Femur (tissue), 1 donor: ENCODE results near the gene FRMD4B.

Experiments
- DNase-seq: peaks from one replicate; pipeline ENCODE4 v3.0.0-alpha.2; 2017

Gene FRMD4B

GRCh38 chr3:69197455-69197854 lies 188.4 kb downstream of the FRMD4B start:
- DNase-seq, result no peak

DNA sequence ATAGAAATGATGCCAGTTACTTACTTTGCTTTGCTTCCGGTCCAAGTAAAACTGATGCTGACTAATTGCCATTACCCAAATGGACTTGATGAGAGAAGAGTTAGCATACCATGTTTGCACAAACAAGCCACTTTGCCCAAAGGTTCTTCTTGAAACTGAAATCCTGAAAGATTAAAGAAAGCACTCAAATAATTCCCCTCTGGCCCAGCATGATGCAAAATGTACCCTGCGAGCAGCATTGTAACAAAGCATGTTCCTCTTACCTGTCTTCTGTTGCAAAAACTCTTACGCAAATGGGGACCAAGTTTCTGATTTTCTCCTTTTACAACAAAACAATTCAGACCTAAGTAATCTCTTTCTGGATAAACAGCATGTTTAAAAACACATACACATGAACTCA lies 189.0 kb downstream of the FRMD4B start:
- no peak for DNase-seq

DNA sequence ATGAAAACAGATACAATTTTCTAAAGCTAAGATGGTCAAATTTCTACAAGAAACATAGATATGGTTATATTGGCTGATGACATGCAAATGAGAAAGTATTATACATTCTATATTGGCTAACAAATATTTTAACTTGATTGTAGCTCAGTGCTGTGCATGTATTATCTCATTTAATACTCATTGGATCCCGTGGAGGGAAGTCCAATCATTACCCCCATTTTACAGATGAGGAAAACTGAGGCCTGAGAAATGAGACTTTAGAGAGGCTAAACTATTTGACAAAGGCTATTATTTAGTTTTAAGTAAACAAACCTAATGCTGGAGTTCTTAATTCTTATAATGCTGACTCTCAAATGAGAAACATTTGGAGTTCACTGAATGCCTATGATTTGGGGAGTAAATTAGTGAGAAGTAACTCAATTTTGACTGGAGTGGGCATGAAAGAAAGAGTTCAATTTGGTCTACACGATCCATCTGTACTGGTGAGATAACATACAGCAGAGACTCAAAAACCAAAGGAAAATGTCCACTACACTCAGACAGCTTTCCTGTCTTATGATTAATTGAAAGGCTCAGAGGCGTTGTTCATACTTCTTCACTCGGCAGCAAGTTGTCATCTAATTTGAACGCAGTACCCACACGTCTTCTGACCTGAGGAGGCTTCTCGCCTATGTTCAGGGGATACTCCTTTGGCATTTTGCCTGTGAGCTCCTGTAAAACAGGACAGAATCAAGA lies 191.3 kb downstream of the FRMD4B start:
- no peak for DNase-seq

DNA sequence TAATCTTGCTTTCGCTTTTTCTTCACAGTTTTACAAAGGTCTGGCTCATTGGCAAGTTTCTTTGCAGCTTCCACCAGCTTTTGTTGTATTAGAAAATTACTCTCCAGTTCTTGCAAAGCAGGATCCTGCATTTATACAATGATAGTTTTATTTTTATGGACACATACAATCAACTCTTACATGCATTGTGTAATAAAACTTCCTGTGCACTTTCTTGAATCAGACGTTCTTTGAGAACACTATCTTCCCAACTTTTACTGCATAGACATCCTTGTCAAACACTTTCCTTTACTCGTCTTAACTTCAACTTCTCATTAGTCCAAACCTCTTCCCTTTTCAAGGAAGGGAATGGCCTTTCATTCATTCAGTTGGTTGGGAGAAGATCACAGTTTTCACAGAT lies 192.1 kb downstream of the FRMD4B start:
- no peak for DNase-seq

- no peak for DNase-seq
Measured at GRCh38 chr3:69191516-69191915, 194.4 kb downstream of the FRMD4B start.

GRCh38 chr3:69189487-69189886 lies 196.4 kb downstream of the FRMD4B start:
- DNase-seq, result no peak

DNA sequence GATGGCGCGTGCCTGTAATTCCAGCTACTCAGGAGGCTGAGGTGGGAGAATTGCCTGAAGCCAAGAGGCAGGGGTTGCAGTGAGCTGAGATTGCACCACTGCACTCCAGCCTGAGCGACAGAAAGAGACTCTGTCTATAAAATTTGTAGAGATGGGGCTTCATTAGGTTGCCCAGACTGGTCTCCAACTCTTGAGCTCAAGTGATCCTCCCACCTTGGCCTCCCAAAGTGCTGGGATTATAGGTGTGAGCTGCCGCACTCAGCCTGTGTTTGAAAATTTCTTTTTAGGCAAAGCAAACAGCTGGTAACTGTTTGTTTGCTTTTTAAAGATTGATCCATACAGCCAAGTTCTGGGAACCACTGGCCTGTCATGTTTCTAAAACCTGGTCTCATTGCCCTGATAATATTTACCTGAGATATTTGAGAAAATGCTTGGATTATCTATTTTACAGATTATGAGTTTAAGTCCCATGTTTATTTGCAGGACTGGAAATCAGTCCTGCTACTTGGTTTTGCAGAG lies 199.3 kb downstream of the FRMD4B start:
- DNase-seq, result no peak

DNA sequence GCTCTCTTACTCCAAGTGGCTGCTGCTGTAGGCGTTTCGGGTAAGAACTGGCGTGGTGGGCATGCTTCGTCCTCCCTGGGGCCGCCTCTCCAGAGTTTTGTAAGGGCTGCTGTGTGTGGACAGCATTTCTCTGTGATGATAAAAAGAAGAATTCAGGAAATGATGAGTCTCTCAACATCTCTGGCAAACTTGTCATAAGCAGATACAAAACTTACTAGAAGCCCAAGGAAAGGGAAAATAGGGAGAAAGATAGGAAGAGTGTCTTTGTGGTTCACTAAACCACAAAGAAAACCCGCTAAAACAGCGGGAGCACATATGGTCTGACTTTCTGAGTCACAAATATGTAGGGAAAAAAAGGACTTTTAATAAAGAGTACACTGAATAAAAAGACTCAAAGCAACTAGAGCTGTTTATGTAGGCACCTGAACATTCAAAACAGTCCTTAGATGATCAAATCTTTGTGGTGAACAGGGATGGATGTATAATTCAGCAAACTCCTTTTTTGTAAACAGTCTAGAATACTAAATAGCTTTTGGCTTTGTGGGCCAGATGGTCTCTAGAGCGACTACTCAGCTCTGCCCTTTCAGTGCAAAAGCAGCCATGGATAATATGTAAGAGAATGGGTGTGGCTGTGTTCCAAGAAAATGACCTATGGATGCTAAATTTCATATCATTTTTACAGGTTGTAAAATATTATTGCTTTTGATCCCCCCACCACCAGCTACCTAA lies 203.1 kb downstream of the FRMD4B start:
- DNase-seq, result no peak

GRCh38 chr3:69181592-69182211 lies 204.2 kb downstream of the FRMD4B start:
- no peak for DNase-seq

DNA sequence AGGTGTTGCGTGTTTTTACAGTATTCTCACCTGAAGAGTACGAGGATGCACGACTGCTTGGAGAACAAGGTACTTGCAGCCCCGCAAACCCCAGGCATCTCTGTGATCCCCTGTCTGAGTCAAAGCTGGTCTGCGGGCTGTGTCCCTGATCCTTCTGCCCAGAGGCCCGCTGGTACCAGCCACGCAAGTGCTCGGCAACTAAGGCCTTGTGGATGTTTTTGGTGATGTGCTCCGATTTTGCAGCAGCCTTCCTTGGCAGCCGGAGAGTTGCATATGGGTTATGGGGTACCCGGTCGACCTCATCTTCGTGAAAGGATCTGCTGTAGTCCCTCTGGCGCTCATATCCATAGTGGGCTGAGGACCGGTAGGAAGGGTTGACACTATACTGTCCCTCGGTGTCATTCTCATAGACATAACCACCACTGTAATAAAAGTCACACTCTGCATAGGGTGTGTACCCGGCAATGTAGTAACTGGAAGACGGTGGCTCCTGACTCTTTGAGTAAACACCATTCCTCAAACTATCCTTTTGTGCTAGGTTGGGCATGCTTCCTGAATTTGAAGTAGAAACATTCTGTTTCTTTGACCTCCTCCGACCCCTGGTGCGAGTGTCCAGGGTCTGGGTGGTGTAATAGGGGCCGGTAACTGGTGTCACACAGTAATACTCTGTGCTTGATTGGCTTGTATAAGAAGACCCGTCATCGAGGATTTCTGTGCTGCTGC lies 204.9 kb downstream of the FRMD4B start:
- no peak for DNase-seq

DNA sequence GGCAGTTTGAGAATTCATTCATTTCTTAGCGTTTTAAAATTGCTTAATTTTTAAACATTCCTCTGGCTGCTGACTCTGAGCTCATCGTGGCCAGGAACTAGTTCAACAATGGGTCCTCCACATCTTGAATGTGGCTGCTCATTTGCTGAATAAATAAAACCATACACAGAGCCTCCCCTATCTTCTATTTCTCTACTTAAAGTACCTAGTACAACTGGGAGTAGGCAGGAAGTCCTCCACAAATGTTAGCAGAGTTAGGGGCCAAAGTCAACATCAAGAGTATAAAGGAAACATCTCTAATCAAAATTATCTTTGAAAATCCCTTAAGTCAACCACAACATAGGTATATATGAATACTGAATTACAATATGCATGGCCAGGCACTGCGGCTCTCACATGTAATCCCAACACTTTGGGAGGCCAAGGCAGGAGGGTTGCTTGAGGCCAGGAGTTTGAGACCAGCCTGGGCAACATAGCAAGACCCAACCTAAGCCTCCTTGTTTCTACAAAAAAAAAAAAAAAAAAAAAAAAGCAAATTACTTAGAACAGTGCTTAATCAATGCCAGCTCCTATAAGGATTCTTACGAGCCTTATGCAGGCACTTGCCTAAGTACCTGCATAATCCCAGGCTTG lies 206.0 kb downstream of the FRMD4B start:
- no peak for DNase-seq

- DNase-seq, result no peak
Measured at GRCh38 chr3:69178838-69179739, 206.8 kb downstream of the FRMD4B start.

DNA sequence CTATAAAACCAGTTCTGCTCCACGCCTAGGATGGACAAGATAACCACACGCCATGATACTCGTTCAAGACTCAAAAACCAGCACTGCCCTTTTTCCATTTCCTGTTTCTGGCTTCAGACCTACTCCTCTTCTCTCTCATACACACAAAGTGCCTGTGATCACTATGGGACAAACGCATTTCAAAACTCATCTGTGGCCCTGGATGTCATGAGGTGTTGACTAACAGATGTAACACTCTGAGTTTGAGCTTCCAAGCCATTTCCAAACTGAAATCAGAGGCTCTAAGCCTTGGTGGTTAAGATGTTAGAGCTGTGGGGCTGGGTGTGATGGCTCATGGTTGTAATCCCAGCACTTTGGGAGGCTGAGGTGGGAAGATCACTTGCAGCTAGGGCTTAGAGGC lies 207.8 kb downstream of the FRMD4B start:
- no peak for DNase-seq

GRCh38 chr3:69174871-69175737 lies 210.8 kb downstream of the FRMD4B start:
- DNase-seq, result no peak

DNA sequence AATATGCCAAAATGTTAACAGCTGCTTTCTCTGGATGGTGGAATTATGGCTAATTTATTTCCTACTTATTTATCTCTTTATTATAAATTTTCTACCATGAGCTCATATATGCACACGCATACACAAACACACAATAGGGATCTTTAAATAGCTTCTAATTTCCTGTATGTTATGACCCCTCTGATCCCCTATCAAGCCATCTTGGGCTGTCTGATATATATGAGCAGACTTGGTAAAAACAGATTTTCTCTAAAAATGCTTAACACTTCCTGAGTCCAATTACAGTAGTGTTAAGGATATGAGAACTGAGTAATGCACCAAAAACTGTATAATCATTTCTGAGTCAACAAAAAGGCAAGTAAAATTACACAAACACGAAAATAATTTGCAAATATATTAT lies 211.4 kb downstream of the FRMD4B start:
- DNase-seq, result no peak

DNA sequence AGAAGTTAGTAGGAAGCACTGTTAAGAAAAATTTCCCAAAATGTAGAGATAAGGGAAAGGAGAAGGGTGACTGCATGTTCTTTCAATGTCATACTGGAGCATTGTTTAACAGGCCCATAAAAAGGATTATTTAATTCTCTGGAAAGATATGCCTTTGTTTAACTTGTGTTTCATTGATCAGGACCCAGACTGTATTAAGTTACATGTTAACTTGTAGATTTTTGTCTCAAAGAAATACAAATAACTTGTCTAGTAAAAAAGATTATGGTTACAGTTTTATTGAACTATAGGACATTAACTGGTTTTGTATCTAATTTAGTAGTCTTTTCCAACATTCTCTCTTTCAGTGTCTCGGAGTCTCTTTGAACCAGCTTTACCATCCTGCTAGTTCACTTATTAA lies 213.8 kb downstream of the FRMD4B start:
- no peak for DNase-seq

DNA sequence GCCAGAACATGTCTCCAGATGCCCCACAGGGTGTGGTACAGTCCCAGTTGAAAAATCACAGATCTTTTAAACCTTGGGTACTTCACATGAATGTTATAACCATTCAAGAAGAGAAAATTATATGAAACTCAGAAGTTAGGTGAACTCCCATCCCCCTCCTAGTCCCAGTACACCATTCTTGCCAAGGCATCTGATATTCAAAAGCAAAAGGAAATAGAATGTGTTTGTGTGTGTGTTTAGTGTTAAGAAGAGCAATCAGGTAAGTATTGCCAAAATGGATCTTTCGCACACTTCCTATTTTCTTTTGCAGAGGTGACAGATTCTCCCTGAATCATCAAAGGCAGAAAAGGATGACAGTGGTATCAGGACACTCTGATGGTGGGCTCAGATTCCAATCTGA lies 219.4 kb downstream of the FRMD4B start:
- no peak for DNase-seq

DNA sequence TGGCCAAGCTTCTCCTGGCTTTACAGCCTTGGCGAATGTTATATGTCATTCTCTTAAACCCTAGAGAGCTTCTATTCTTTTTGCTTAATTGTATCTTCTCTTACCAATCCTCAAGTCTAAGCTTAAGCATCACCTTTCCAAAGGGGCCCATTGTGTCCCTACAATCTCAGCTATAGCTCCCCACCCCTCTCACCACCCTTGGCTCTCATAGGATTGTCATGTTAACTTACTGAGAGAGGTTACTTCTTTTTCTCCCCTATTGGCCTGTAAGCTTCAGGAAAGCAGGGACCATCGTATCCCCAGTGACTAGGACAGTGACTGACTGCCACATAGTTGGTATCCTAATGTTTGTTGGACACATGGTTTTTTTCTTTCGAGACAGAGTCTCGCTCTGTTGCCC lies 220.1 kb downstream of the FRMD4B start:
- no peak for DNase-seq

GRCh38 chr3:69164296-69164695 lies 221.6 kb downstream of the FRMD4B start:
- no peak for DNase-seq

DNA sequence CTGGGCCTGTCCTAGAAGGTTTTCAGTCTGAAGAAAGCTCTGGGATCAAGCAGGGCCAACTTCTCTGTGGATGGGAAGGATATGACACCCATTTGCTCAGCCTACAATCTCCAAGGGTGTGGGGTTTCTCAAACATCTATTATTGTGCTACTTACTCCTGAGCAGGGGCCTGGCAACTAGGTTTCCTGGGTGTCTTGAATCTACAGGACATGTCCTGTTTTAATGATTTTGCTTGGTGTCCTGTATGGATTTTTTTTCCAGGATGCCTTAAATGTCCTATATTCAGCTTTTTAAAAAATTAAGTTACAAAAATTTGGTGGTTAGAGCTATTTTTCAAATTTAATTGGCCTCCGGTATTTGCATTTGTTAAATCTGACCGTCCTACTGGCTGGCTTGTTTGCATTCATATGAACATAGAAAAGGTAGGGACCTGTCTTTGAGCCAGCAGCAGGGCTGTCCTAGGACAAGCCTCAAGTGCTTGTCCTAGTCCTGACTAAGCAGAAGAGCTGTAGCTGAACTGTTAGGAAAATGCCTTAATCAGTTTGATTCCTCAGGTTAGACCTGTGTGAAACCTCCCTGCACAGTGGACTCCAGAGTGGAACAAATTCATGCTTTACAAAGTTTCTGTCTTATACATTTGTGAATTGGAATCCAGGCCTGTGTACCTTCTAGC lies 223.4 kb downstream of the FRMD4B start:
- no peak for DNase-seq
